Neural cell (in vitro differentiated cells): ENCODE results near the gene ITGB1. TPM values are rescaled to one million over a fixed set of nuclear protein-coding genes. Genes with fewer than 3 reads are reported as not detected.

Experiments used
- H2AFZ ChIP-seq: fragments of 200-600, 300-800 bp; sonication (generic), shearing (Covaris generic); 2 replicates; pipeline ENCODE4 v1.6.0; 2014; ENCODE audit warnings: low read depth, mild to moderate bottlenecking, antibody characterized with exemption, low read length, moderate library complexity
- H3F3A ChIP-seq: fragments of 200-600 bp; shearing (Covaris generic); 2 replicates; pipeline ENCODE4 v1.6.1; 2016; ENCODE audit warnings: mild to moderate bottlenecking, moderate library complexity, mixed read lengths, antibody characterized with exemption, low read length; ENCODE audit not compliant: insufficient read depth, poor library complexity, severe bottlenecking
- H3K27ac ChIP-seq: fragments of 200-600, 300-800 bp; sonication (generic), shearing (Covaris generic); 2 replicates; pipeline ENCODE4 v1.5.1; 2014; ENCODE audit warnings: mild to moderate bottlenecking, low read length, moderate library complexity
- H3K27me3 ChIP-seq: fragments of 300-800, 200-600 bp; sonication (generic), shearing (Covaris generic); 2 replicates; pipeline ENCODE4 v1.6.0; 2014; ENCODE audit warnings: mild to moderate bottlenecking, low read depth, low read length, moderate library complexity; ENCODE audit not compliant: insufficient read depth
- H3K36me3 ChIP-seq: fragments of 300-800, 200-600 bp; sonication (generic), shearing (Covaris generic); 2 replicates; pipeline ENCODE4 v1.5.1; 2014; ENCODE audit warnings: mild to moderate bottlenecking, antibody characterized with exemption, low read length, moderate library complexity; ENCODE audit not compliant: insufficient read depth
- H3K4me2 ChIP-seq: fragments of 300-800, 200-600 bp; sonication (generic), shearing (Covaris generic); 2 replicates; pipeline ENCODE4 v1.6.0; 2014; ENCODE audit warnings: mild to moderate bottlenecking, low read length
- H3K4me3 ChIP-seq: fragments of 300-800, 200-600 bp; sonication (generic), shearing (Covaris generic); 2 replicates; pipeline ENCODE4 v1.5.1; 2014; ENCODE audit warnings: mild to moderate bottlenecking, low read length, moderate library complexity
- H3K79me2 ChIP-seq: fragments of 200-600 bp; shearing (Covaris generic); replicated peaks from 2 replicates; pipeline ENCODE4 v1.6.0; 2014; ENCODE audit warnings: mild to moderate bottlenecking, low read length, moderate library complexity; ENCODE audit not compliant: insufficient read depth
- H3K9ac ChIP-seq: fragments of 300-800, 200-600 bp; sonication (generic), shearing (Covaris generic); 2 replicates; pipeline ENCODE4 v1.6.1; 2016; ENCODE audit warnings: mild to moderate bottlenecking, low read length, mixed read lengths
- H3K9me2 ChIP-seq: fragments of 200-600 bp; shearing (Covaris generic); 2 replicates; pipeline ENCODE4 v1.6.1; 2016; ENCODE audit warnings: mild to moderate bottlenecking, low read length, mixed read lengths; ENCODE audit not compliant: insufficient read depth
- H3K9me3 ChIP-seq: fragments of 200-600, 300-800 bp; sonication (generic), shearing (Covaris generic); 2 replicates; pipeline ENCODE4 v1.6.1; 2016; ENCODE audit warnings: mild to moderate bottlenecking, mixed run types, low read length, moderate library complexity, mixed read lengths
- H4K20me1 ChIP-seq: fragments of 200-600 bp; shearing (Covaris generic); 2 replicates; pipeline ENCODE4 v1.6.1; 2016; ENCODE audit warnings: mild to moderate bottlenecking, mixed run types; ENCODE audit not compliant: insufficient read depth
- EP300 ChIP-seq: fragments of 450-650 bp; conservative IDR thresholded peaks from 2 replicates; pipeline ENCODE4 v1.6.1; 2014; ENCODE audit warnings: antibody characterized with exemption, mild to moderate bottlenecking, moderate library complexity; ENCODE audit not compliant: poor library complexity, severe bottlenecking
- EZH2 ChIP-seq: fragments of 200-600, 300-800 bp; shearing (Covaris generic), sonication (generic); IDR thresholded peaks from 2 replicates; pipeline ENCODE4 v1.6.1; 2014; ENCODE audit warnings: antibody characterized with exemption, low read length, borderline replicate concordance, mild to moderate bottlenecking; ENCODE audit not compliant: insufficient read depth, poor library complexity, severe bottlenecking
- MXI1 ChIP-seq: fragments of 450-650 bp; conservative IDR thresholded peaks from 2 replicates; pipeline ENCODE4 v1.6.1; 2014; ENCODE audit warnings: antibody characterized with exemption, mild to moderate bottlenecking; ENCODE audit not compliant: poor library complexity, severe bottlenecking
- POLR2AphosphoS5 ChIP-seq: IDR thresholded peaks from 2 replicates; pipeline ENCODE4 v1.6.1; 2012
- RAD21 ChIP-seq: fragments of 450-650 bp; conservative IDR thresholded peaks from 2 replicates; pipeline ENCODE4 v1.6.1; 2014; ENCODE audit warnings: antibody characterized with exemption, mild to moderate bottlenecking, moderate library complexity
- SMC3 ChIP-seq: fragments of 450-650 bp; conservative IDR thresholded peaks from 2 replicates; pipeline ENCODE4 v1.6.1; 2014; ENCODE audit warnings: antibody characterized with exemption, mild to moderate bottlenecking, moderate library complexity; ENCODE audit not compliant: poor library complexity
- TAF1 ChIP-seq: IDR thresholded peaks from 2 replicates; pipeline ENCODE4 v1.6.1; 2012; ENCODE audit warnings: low read depth
- polyA plus RNA-seq: library from polyadenylated mRNA; depleted of rRNA; stranded (reverse); fragments of >200 nt; gene quantifications from 2 replicates; pipeline ENCODE4 v1.2.3, GENCODE V29; 2014
- TF ChIP-seq, protein P1 (sequence below): fragments of 450-650 bp; IDR thresholded peaks from 2 replicates; pipeline ENCODE4 v1.5.1; 2014; ENCODE audit warnings: antibody characterized with exemption, mild to moderate bottlenecking, moderate library complexity; ENCODE audit not compliant: poor library complexity, severe bottlenecking
- TF ChIP-seq, protein P2 (sequence below): IDR thresholded peaks from 2 replicates; pipeline ENCODE4 v1.6.1; 2012; ENCODE audit warnings: borderline replicate concordance

ITGB1 gene
- polyA plus RNA-seq, 1 donor from 2014 or later = 62.4 TPM

DNA sequence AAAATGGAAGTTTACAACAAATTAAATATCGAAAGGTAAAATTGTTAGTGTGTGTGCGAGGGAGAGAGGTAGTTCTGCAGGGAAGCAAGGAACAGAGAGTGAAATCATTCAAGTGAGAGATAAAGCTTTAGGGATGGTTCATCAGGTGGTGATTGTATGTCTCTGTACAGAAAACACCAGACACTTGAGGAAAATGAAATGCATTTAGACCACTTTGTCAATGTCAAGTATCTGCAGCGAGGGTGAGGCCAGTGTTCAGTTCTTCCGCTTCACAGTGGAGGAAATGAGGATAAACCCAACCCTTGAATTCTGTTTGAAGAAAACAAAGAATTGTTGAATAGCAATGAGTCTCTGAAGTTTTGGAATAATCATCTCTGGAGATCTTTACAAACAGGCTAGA lies 14.4 kb upstream of the ITGB1 start:
- H2AFZ ChIP-seq = no peak overlapping the region
- no peak overlapping the region for H3K4me2 ChIP-seq
- no peaks in the 10 kb centered on the region for H3K27me3 ChIP-seq
- H3F3A ChIP-seq = no peaks in the 10 kb centered on the region
- TF ChIP-seq EP300 (no peak), POLR2AphosphoS5 (no peak), RAD21 (no peak), SMC3 (no peak), EZH2 (no peak), TAF1 (no peak), MXI1 (no peak)
- TF ChIP-seq, protein P1, sequence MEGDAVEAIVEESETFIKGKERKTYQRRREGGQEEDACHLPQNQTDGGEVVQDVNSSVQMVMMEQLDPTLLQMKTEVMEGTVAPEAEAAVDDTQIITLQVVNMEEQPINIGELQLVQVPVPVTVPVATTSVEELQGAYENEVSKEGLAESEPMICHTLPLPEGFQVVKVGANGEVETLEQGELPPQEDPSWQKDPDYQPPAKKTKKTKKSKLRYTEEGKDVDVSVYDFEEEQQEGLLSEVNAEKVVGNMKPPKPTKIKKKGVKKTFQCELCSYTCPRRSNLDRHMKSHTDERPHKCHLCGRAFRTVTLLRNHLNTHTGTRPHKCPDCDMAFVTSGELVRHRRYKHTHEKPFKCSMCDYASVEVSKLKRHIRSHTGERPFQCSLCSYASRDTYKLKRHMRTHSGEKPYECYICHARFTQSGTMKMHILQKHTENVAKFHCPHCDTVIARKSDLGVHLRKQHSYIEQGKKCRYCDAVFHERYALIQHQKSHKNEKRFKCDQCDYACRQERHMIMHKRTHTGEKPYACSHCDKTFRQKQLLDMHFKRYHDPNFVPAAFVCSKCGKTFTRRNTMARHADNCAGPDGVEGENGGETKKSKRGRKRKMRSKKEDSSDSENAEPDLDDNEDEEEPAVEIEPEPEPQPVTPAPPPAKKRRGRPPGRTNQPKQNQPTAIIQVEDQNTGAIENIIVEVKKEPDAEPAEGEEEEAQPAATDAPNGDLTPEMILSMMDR = no peak
- TF ChIP-seq, protein P2, sequence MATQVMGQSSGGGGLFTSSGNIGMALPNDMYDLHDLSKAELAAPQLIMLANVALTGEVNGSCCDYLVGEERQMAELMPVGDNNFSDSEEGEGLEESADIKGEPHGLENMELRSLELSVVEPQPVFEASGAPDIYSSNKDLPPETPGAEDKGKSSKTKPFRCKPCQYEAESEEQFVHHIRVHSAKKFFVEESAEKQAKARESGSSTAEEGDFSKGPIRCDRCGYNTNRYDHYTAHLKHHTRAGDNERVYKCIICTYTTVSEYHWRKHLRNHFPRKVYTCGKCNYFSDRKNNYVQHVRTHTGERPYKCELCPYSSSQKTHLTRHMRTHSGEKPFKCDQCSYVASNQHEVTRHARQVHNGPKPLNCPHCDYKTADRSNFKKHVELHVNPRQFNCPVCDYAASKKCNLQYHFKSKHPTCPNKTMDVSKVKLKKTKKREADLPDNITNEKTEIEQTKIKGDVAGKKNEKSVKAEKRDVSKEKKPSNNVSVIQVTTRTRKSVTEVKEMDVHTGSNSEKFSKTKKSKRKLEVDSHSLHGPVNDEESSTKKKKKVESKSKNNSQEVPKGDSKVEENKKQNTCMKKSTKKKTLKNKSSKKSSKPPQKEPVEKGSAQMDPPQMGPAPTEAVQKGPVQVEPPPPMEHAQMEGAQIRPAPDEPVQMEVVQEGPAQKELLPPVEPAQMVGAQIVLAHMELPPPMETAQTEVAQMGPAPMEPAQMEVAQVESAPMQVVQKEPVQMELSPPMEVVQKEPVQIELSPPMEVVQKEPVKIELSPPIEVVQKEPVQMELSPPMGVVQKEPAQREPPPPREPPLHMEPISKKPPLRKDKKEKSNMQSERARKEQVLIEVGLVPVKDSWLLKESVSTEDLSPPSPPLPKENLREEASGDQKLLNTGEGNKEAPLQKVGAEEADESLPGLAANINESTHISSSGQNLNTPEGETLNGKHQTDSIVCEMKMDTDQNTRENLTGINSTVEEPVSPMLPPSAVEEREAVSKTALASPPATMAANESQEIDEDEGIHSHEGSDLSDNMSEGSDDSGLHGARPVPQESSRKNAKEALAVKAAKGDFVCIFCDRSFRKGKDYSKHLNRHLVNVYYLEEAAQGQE = no peak
- H3K9me3 ChIP-seq = no peaks in the 10 kb centered on the region
- H3K9me2 ChIP-seq = no peaks in the 10 kb centered on the region
- H4K20me1 ChIP-seq = no peaks in the 10 kb centered on the region
- H3K36me3 ChIP-seq = no peaks in the 10 kb centered on the region
- H3K27ac ChIP-seq = no peak overlapping the region
- no peak overlapping the region for H3K9ac ChIP-seq
- H3K4me3 ChIP-seq = no peak overlapping the region
- no peaks in the 10 kb centered on the region for H3K79me2 ChIP-seq

DNA sequence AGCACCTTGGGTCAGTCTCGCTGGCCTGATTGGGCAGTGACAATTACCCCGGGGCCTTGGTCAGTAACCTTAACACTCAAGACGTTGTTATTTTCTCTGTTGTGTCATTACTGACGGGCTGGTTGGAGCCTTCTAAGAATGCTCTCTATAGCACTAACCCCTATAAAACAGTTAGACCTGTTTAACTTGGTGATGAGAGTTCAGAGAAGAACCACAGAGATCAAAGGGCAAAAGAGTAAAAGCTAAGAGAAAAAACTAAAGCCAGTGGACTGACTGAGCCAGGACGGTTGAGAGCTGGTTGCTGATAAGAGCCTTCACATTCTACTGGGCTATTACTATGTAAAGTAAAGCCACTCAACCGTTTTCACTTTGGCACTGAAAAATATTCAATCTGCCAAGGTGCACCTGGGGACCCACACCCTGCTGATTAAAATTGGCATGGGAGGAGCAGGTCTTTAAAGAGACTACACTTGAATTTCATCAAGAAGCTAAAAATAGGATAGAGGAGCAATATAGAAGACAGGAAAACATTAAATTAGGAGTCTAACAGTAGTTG lies 13.6 kb upstream of the ITGB1 start:
- Histone ChIP-seq H2AFZ (no peak overlapping the region), H3K4me2 (no peak overlapping the region)

More for the DNA sequence above, 13.6 kb upstream of the ITGB1 start:
- Histone ChIP-seq H3K79me2 (no peaks in the 10 kb centered on the region), H3K9ac (no peak overlapping the region), H3K4me3 (no peak overlapping the region), H3F3A (no peaks in the 10 kb centered on the region), H3K36me3 (no peaks in the 10 kb centered on the region), H3K9me3 (no peaks in the 10 kb centered on the region), H4K20me1 (no peaks in the 10 kb centered on the region), H3K9me2 (no peaks in the 10 kb centered on the region), H3K27me3 (no peaks in the 10 kb centered on the region), H3K27ac (no peak overlapping the region)
- no peak for TF ChIP-seq MXI1
- TF ChIP-seq POLR2AphosphoS5 = no peak
